ENCODE data around the gene ATCAY. TPM values are rescaled to one million over a fixed set of nuclear protein-coding genes. Genes with fewer than 3 reads are reported as not detected.
A peak's percentile ranks its signal among the peaks of the same experiment; 100 is the strongest.
"Not testable (repeated sequence)": the region's sequence is repeated elsewhere in the genome, so short reads cannot be mapped to it uniquely, and the experiment has no call there.

ATCAY gene
- total RNA-seq, 2 donors from 2014 or later, result 0.05 TPM; not detected in 1

GRCh38 chr19:3964256-3965194, 84.0 kb downstream of the ATCAY start:
- no peak for DNase-seq (ENCODE audit: low spot score)
- intact Hi-C loops (cut with DNase I), result no loop called here

DNA sequence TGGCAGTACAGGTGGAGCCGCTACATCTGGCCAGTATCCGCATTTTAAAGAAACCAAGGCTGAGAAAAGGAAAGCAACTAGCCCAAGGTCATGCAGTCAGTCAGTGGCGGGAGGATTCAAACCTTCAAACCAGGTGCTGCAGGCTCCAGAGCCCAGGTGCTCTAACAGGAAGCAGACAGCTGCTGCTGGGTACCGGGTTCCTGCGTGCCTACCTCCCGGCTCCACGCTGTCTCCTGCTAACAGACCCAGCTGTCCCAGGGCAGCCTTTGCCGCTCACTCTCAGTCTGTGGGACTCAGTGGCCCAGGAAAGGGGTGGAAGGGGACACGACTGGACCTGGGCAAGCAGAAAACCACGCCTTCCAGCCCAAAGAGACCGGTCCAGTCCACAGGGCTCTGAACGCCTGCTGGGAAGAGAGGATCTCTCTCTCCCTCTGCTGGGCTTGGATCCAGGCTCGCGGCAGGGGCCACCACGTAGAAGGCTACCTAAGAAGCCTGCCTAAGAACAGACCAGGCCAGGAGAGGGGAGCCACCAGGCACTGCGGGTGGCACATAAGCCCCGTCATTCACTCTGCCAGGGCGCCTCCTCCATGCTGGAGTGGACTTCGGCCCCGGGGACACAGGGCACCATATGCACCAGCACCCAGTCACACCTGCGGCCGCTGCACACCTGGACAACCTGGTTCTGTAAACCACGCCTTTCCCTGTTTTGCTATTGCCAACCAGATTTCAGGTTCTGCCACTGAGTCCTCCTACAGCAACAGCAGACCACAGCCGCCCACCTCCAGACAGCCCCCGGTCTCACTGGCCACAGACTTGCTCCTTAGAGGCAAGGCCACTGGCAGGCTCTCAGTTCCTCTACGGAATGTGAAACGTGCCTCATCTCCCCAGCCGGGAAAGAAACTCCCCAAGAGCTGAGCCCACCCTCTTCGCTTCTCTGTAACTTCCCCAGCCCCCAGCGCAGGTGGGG, 85.8 kb downstream of the ATCAY start:
- DNase-seq (ENCODE audit: low spot score), result no peak
- intact Hi-C loops (cut with DNase I), result no loop called here

GRCh38 chr19:3967983-3968382, 87.5 kb downstream of the ATCAY start:
- DNase-seq (ENCODE audit: low spot score); intact Hi-C loops (cut with DNase I): not testable (repeated sequence)

DNA sequence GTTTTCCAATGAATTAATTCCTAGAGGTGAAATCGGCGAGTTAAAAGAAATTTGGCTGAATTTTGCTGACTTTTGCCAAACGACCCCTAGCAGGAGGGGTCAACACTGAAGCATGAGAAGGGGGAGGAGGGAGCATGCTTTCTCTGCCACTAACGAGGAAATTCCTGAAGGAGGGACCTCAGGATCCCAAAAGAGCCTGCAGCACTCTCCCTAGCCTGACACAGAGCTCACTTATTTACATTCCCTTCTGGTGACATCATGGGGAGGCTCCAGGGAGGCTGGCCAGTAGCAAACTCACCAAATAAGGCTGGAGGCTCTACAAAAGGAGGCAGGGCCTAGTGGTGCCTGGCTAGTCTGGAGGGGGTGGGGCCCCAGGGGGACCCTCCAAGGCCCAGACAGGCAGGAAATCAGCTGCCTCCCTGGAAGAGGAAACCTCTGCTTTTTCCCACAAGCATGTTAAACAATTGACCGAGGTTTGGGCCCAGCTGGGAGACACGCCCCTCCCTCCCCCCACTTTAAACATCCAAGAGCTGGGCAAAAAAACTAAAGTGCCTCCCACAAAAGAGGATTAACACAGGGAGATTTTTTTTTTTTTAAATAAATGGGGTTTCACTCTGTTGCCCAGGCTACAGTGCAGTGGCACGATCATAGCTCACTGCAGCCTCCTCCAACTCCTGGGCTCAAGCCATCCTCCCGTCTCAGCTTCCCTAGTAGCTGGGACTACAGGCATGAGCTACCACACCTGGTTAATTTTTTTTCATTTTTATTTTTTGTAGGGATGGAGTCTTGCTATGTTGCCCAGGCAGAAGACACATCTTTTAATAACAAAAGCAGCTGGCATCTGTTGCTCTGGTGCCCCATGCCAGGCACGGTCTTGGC, 88.3 kb downstream of the ATCAY start:
- DNase-seq (ENCODE audit: low spot score), result peak; percentile 94
- intact Hi-C loops (cut with DNase I), result no loop called here

GRCh38 chr19:3969435-3970312, 89.2 kb downstream of the ATCAY start:
- intact Hi-C loops (cut with DNase I), result no loop called here
- DNase-seq (ENCODE audit: low spot score), result no peak

DNA sequence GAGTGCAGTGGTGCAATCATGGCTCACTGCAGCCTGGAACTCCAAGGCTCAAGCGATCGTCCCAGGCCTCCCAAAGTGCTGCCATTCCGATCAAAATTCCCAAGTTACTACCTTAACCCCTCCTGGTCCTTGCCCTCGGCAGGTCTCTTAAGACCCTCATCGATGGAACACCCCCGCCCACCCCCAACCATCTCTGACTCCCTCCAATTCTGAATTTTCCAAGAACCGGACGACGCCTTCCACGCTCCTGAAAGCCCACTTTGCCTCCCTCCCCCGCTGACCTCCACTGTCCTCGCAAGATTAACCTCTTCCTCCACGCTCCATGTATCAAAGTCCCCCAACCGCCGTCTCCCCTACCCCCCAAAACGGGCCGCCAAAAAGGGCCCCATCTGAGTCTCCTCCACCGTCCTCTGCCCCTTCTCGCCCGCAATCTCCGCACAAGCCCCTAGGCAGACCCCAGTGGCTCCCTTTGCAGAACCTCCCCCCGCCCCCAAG, 89.9 kb downstream of the ATCAY start:
- no peak for DNase-seq (ENCODE audit: low spot score)
- intact Hi-C loops (cut with DNase I), result no loop called here

DNA sequence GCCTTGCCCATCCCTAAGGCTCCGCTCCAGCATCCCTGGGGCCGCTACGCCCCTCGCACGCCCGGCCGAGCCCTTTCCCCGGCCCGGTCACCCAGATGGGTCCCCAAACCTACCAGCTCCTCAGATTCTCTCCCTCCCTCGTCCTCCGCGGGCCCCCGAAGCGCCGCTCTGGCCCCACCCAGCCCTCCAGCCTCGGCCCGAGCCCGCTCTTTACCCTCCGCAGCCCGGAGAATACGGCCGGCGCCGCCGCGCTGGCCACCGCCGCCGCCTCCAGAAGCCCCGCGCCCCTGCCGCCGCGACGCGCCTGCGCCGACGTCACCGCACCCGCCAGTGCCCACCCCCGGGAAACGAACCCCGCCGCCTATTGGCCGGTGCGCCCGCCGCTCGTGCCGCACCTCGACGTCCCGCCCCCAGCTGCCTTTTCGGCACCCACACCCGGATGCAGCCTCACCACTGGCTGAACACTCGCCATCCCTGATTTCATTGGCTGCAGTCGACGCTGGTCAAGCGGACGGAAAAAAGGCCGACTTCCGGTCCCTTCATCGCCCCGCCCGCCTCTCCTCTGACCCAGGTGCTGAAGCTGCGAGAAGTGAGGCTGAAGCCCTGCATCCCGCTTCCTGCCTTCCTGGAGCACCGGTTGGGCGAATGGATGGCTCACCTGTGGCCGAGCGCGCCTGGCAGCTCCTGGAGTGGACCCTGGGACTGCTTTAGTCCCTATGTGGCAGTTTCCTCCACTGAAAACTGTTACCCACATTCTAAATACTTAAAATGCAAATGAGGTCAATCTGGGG, 90.5 kb downstream of the ATCAY start, which contains the start of gene DAPK3:
DAPK3 (minus strand) TSS at position 292 of the 791 bp plus-strand sequence. CDS start 1,364 bp downstream, outside the sequence.
- DNase-seq (ENCODE audit: low spot score), result peak; percentile 99
- intact Hi-C loops (cut with DNase I), result no loop called here

DNA sequence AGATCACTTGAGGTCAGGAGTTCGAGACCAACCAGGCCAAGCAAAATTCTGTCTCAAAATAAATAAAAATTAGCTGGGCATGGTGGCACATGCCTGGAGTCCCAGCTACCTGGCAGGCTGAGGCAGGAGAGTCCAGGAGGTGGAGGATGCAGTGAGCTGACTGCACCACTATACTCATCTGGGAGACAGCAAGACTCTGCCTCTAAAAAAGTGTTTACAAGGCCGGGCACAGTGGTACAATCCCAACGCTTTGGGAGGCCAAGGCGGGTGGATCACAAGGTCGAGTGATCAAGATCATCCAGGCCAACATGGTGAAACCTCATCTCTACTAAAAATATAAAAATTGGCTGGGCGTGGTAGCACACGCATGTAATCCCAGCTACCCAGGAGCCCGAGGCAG, 94.7 kb downstream of the ATCAY start:
- no peak for DNase-seq (ENCODE audit: low spot score)
- intact Hi-C loops (cut with DNase I), result no loop called here

DNA sequence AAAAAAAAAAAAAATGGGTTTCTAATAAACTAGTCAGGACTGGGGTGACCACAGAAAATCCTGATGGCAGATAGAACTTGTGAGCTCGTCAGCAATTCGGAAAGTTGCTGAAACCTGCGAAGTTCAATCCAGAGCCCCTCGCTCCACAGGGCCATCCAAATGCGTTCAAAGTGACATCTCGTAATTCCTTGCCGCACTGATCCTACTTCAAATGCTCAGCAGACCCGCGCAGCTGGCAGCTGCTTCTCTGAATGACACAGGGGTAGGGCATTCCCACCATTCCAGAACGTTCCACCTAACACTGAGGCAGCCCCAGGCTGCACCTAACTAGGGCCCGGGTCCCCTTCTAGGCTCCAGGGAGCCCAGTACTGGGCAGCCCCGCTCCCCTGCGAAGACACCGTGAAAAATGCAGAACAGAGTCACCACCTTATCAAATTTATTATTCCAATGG, 95.2 kb downstream of the ATCAY start:
- intact Hi-C loops (cut with DNase I), result no loop called here
- no peak for DNase-seq (ENCODE audit: low spot score)

GRCh38 chr19:3976495-3977241, 96.2 kb downstream of the ATCAY start:
- intact Hi-C loops (cut with DNase I), result no loop called here
- DNase-seq (ENCODE audit: low spot score), result peak; percentile 94

Small RNA genes lying within 50 kb of the gene (microRNA-seq; reads per million reads assigned to microRNA genes)
- gene MIR637 (ENCODE audit: borderline microRNAs expressed in 2 of 2), result 0 reads per million in 2 donors

Other genes starting within 250 kb of the ATCAY start
- gene PIP5K1C, start 180.2 kb upstream of the ATCAY start, total RNA-seq, result 10 to 100 TPM; 80.9 to 85.4 TPM
- gene TJP3, start 172.3 kb upstream of the ATCAY start, total RNA-seq, result under 1 TPM in 1 of 2 donors, not detected in 1; 0.10 TPM
- 10 to 100 TPM; 10.5 to 13.1 TPM for gene APBA3, start 119.0 kb upstream of the ATCAY start, total RNA-seq
- gene MRPL54, start 118.0 kb upstream of the ATCAY start, total RNA-seq, result 10 to 100 TPM; 45.3 to 58.8 TPM
- not detected for gene RAX2, start 108.5 kb upstream of the ATCAY start, total RNA-seq
- gene MATK, start 94.3 kb upstream of the ATCAY start, total RNA-seq, result 1 to 10 TPM; 1.1 to 2.8 TPM
- not detected for gene ZFR2, start 11.6 kb upstream of the ATCAY start, total RNA-seq
- 1 to 10 TPM in 1 of 2 donors, under 1 TPM in 1; 0.51 to 2.3 TPM for gene NMRK2, start 52.4 kb downstream of the ATCAY start, total RNA-seq
- 10 to 100 TPM; 64.5 to 94.9 TPM for gene DAPK3, start 90.4 kb downstream of the ATCAY start, total RNA-seq
- gene EEF2, start 104.8 kb downstream of the ATCAY start, total RNA-seq, result 1,000 to 10,000 TPM; 1,536 to 1,555 TPM
- 10 to 100 TPM; 14.4 to 16.1 TPM for gene PIAS4, start 127.1 kb downstream of the ATCAY start, total RNA-seq
- 10 to 100 TPM; 41.8 to 50.6 TPM for gene ZBTB7A, start 186.2 kb downstream of the ATCAY start, total RNA-seq
- gene MAP2K2, start 243.4 kb downstream of the ATCAY start, total RNA-seq, result 10 to 100 TPM; 82.8 to 88.4 TPM

Measured in posterior vena cava (tissue), 2 donors.